Activated CD4-positive, CD25-positive, alpha-beta regulatory T cell treated with anti-CD3 and anti-CD28 coated beads, Interleukin-2, amount 50 U/mL, for 72 hours (primary cell): ENCODE results near the gene CREG1.
A peak's percentile ranks its signal among the peaks of the same experiment; 100 is the strongest.

Experiments used
- DNase-seq: peaks from one replicate; pipeline ENCODE4 v3.0.0; 2021

CREG1 gene

DNA sequence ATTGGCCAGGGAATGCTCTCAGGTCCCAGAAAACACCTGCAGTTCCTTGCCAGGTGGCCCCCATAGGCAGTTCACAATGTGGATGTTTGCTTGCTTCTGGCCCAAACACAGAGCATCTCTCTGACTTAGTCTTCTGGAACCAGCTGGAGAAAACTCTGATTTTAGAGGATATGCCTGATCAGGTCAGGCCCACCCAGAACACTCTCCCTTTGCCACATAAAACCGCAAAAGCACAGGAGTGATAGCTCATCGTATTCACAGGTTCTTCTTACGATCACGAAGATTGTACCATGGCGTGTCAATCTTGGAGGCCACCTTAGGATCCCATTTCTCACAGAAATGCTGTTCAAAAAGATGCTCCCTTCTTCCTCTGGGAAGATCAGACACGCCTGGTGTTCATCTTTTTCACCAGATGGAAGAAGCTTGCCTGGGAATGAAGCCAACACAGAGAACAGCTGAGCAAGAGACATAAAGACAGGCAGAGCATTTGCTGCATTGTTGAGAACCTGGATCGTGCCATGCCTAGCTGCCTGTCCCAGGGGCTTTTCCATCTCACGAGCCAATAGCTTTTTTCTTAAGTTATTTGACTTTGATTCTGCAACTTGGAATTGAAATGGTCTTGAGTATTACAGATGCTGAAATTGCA lies 23.6 kb downstream of the CREG1 start:
- no peak for DNase-seq

DNA sequence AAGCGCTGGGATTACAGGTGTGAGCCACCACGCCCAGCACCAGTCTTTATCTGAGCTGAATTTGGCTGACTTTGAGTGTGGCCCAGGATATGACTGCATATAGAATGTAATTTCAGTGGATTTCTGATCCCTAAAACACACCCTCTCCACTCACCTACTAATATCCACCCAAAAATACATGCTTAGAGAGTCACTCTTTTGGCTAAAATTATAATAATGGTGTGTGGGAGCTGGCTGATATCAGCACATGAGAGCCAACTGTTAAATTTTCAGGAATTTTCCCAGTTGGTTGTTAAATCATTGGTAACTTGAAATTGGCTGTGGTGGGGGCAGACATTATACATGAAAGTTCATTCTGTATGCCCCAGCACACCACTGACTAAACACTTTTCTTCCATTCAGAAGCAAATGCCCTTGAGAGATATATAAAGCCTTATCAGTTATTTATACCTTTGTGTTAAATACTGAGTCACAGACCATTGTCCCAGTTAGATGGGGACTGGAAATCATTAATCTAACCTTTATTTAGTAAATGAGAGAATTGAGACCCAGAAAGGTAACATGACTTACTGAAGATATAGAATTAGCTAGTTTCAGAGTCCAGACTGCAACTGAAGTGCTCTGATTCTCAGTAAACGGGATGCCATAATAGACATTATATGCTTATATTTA lies 25.4 kb downstream of the CREG1 start:
- DNase-seq: no peak

DNA sequence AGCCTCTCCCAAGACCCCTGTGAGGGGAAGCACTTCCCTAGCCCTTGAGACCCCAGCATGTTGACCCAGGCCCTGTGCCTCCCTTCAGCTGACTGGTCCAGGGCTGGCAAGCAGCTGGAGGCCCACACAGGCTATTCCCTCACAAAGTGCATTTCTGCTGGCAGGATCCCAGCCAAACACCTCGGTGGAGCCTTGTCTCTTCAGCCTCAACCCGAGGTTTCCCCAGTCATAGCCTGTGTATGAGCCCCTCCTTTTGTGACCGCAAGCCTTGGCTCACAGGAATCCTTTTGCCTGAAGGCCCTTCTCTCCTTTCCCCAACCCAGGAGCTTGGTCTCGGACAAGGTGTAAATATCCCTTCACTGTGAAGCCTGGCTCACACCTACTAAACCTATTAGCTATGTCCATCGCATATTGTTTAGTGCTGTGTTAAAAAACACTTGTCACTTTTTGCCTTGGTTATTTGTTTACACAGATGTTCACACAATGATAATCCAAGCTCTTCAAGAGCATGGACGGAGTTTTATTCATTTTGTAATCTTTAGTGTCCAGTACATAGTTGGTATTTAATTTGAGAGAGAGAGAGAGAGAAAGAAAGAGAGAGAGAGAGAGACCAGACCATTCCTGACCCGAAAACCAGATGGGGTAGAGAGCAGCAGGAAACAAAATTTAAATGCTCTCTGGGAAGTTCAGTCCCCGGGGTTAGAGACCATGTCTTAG lies 26.7 kb downstream of the CREG1 start:
- no peak for DNase-seq

DNA sequence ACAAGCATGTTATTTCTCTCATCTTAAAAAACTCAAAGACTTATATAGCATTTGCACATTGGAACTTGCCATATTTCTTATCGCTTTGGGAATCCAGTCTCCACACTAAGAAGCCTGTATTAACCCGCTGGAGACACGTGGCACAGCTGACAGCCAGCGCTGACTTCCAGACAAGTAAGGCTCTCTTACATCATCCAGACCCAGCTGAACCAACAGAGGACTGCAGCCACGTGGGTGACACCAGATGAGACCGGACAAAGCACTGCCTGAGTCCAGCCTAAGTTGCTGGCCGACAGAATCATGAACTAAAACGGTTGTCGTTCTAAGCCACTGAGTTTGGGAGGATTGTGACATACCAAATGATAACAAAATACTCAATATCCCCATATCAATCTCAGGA lies 28.9 kb downstream of the CREG1 start:
- DNase-seq: no peak

DNA sequence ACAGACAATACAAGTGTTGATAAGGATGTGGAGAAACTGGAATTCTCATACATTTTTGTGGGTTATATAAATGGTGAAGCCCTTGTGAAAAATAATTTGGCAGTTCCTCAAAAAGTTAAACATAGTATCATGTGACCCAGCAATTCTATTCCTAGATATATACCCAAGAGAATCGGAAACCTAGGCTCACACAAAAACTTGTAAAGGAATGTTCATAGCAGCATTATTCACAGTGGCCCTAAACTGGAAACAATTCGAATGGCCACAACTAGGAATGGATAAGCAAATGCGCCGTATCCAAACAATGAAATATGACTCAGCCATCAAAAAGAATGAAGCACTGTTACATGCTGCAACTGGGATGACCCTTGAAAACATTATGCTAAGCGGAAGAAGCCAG lies 31.3 kb downstream of the CREG1 start:
- DNase-seq: no peak

DNA sequence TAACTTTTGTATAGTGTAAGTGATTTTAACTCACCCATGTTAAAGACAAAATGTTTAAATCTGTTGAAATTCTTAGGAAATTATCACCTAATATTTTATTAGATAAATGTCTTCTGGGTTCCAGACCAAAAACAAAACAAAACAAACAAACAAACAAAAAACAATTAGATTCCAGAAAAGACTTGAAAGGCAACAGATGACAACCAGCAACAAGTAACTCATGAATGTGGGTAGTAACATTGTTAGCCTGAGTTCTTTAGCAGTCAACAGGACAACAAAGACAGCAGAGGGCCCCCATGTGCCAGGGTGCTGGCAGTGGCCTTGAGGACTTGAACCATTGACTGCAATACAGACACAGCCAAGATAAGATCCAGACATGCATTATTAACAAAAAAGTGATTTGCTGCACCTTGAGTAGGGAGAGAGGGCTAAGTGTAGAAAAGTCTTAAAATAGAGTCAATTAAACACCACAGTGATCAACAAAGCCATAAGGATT lies 32.8 kb downstream of the CREG1 start:
- no peak for DNase-seq

DNA sequence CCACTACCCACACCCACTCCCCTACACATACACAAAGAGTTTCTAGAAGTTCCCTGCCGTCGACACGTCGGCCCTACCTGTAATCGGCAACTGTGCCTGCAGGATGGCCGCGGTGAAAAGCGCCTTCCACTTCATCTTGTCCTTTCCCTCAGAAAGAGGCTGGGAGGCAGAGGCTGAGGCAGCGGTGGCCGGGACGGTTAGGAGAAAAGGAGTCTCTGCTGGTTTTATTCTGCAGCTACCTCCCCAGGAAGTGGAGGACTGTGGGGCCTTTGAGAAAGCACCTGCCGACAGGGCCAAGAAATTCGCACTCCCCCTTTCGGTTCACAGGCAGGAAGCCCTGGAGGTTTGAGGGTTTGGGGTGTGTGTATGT lies 35.2 kb downstream of the CREG1 start, which contains the start of gene CD247:
Gene CD247 (minus strand): TSS at position 199 of the 370 bp plus-strand sequence. CDS start 64 bp downstream, at position 135.
- DNase-seq: peak; percentile 64

DNA sequence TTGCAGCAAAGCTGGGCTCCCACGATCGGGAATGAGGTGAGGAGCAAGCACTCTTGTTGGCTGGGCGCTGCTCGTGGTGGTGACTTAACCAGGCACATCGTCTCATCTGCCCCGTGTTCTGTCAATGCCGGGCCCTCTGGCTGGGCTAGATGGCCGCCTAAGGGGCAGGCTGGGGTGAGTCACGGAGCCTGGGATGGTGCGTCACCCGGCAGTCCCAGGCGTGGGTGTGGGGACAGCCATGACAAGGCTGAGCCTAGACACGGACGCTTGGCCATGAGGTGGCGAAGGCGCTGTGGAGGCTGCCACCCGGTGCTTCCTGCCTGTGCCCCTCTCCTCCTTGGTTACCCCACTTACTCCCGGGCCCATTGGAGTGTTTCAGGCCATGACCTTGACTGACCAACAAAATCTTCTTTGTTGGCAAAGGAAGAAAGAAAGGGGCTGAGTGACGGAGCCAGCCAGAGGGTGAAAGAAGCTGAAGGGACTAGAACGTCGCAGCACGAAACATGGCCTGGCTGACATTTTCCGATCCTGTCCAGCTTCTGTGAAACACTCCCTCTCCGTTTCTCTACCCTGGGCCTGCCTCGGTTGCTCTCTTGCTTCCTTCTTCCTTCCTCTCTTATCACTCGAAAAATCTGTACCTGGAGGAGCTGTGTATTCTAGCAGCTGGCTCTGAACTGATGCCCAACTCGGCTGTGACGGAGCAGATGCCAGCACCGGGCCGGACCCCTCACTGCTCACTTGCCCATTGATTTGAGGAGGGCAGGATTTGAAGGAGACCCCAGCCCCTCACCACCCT lies 35.8 kb downstream of the CREG1 start:
- DNase-seq: peak; percentile 85

DNA sequence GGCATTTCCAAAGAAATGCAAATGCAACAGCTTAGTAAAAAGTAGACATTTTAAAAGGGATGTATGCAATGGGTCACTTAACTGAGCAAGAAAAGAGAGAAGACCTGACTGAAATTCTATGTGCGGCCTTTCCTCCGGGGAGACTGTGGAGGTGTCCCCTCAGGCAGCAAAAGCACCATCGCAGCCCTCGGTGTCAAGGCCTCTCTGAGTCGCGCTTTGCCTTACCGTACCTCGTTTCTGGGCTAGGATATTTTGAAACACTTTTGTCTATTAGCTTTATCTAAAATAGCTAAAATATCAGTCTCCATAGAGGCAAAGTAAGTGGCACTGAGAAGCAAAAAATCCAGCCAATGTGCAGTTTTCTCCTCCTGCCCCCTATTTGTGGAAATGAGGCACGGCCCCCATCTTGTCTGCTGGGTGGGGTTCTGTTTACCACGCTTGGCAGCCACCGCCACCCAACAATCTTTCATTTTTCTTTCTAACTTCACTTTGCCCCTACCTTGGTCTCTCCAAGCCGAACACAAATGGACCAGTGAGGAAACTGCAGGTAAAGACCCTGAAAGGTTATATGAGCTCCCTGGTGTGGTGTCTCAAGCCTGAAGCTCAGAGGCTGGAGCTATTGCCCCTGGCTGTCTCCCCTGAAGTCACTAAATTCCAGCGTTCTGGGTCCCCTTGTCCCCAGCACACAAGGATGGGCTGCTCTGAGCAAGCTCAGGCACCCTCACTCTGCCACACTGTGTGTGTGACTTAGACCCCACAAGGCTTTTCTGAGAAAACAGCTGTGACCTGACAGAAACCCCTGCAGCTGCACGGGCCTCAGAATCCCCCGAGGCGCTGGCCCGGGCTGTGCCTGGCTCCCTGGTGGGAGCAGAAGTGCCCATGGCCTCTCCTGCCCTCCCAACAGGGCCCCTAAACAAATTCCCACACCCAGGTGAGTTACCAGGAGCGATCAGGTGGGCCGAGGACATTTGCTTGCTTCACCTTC lies 36.9 kb downstream of the CREG1 start:
- DNase-seq: peak; percentile 45

DNA sequence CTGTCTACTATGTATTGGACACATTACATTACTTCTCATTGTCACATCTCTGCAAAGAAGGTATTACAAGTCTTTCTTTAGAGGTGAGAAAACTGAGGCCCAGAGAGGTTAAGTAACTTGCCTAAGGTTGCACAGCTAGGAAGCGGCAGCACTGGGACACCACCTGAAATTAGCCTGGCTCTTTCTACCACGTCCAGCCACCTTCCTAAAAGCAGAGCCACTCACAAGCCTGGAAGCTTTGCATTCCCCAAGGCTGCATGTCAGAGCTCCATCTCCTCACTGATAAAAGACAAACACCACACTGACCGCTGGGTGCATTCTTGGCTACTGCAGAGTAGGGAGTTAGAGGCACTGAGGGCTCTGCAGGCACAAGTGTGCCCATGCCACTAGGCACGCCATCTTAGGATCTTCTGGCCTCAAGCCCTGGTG lies 37.7 kb downstream of the CREG1 start:
- no peak for DNase-seq

DNA sequence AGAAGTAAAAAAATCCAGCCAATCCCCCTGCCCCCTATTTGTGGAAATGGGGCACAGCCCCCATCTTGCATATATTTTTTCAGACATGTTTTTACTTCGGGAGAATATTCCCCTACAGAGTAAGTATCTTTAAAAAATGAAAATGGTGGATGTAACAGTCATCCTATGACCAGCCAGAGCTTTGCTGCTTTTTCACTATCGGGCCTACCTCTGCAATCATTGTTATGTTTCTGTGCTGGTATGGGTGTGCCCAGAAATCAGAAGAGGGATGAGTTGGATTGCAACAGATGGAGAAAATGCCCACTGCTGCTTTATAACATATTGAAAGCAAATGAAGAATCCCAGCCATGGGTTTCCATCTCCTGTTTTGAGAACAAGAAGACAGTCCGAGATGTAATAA lies 38.1 kb downstream of the CREG1 start:
- no peak for DNase-seq

DNA sequence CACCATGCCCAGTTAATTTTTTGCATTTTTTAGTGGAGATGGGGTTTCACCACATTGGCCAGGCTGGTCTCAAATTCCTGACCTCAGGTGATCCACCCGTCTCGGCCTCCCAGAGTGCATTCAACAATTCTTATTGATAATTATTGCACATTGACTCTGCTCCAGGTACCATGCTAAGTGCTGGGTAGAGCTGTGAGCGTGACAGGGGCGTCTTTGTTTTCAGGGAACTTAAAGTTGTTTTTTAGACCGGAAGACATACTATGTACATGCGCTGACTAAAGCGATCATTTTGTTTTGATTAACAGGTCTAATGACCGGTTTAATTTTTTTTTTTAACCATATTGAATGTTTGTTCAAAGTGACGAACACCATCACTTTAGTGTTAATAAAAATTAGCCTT lies 39.3 kb downstream of the CREG1 start:
- no peak for DNase-seq

DNA sequence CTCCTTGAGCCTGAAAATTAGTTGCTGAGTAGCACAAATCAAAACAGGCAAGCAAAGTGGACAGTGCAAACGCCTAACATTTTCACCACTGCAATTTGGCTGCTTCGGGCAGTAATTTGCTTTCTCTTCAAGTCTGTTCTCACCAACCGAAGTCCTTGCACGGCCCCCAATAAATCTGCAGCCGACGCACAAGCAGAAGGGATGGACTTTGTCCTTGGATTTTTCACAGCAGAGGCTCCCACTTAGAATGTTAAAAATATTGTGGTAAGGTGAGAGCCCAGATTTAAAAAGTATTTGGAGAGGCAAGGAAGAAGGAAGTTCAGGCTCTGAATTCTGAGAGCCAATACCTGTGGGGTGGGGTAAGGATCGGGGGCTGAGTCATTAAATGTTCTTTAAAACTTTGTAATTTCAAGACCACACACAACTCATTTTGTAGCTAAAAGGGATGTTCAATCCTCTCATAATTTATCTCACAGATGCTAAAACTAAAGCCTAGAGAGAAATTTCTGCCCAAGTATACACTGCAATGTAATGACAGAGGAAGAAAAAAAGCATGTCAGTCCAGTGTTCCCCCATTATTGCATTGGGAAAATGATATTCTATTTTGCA lies 41.4 kb downstream of the CREG1 start:
- no peak for DNase-seq

DNA sequence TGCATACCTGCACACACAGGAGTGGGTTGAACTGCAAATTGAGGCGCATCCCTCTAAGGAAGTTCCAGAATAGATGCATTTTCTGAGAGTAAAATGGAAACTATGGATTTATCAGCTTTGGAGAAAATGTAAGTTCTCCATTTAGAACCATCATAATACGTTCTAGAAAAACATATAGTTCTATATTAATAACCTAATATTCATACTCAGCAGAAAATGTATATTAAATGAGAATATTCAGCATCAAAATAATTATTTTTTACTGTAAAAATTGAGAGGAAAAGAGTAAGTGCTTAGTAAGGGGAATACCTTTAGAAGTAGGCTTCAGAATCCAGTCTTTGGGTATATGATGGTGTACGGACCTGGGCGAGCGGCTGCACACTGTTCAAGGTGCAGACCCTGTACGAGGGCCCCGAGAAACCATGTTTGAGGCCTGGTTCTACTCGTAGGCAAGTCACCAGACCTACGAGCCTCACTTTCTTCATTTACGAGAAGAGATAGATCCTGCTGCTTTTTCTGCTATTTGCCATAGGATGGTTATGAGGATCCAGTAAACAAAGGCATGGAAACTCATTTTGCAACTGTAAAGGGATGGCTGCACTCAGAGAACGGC lies 42.1 kb downstream of the CREG1 start:
- no peak for DNase-seq

DNA sequence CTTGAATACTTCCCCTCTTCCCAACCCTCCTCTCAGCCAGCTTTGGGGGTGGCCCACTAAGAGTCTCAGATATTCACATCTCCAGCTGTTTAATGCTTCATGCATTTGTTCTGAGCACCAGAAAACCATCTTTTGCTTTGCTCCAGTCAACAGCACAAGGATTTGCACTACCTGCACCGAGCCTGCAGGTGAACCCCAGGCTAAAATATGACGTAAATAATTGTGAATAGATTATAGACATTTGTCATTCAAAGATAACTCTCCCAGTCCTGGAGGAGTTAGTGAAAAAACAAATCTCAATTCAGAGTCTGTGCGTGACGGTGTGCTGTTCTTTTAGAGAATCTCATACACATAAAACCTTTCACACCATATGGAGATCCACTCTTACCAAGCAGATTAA lies 42.7 kb downstream of the CREG1 start:
- no peak for DNase-seq

DNA sequence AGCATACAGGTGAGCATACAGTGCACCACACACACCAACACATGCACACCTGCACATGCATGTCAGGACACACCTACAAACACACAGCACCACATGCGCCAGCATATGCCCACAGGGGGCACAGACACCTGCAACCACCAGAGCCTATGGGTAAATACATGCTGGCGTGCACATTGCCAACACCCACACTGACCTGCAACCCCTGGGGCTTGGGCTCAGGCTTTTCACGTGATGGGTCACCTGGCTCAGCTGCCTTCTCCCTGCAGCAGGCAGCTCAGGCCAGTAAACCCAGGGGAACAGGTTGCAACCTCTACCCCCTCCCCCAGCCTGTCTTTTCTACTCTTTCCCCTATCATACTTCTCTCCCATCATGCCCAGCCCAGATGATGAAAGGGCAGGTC lies 43.3 kb downstream of the CREG1 start:
- no peak for DNase-seq

DNA sequence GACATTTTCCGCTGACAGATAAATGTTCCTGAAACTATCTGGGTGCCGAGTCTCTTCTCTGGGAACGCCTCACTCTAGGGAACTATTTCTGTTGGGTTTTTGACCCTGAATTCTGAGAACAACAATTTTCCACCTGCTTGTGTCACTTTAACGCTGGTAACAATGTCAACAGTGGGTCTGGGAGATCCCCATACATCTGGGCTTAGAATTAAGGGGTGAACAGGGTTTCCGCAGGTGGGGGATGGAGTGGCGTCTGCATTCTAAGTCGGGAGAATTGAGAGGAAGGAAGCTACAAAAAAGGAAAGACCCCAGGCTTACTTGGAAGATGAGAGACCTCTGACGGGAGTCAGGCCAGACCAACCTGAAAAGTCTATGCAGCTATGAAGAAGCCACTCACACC lies 44.0 kb downstream of the CREG1 start:
- no peak for DNase-seq

DNA sequence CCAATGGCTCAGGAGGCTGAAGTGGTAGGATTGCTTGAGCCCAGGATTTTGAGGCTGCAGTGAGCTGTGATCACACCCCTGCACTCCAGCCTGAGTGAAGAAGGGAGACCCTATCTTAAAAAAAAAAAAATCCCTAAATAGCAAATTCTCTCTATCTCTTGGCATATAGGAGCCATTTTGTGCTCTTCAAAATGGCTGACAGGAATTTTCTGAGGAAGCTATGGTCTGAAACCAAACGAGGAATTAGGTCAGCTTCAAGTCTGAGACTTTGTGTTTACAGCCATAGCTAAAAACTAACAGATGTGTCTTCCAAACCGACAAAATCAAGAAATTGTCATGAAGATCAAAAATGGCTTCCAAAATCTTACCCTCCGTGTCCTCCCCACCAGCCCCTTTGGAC lies 45.8 kb downstream of the CREG1 start:
- no peak for DNase-seq

DNA sequence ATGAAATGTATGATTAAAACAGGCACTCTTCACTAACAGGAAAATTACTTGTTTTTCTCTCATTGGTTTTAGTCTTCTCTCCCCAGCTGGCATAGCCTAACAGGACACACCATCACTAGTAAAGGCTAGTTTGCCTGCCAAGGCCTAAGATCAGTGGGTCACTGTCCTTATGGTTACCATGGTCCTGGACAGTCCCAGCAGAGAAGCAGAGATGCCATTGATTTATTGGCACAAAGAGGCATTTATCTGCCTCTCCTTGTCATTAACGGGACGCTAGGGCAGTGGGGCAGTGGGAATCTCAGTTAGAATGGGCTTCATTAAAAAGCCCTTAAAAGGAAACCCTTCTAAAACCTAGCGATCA lies 49.1 kb downstream of the CREG1 start:
- DNase-seq: no peak

DNA sequence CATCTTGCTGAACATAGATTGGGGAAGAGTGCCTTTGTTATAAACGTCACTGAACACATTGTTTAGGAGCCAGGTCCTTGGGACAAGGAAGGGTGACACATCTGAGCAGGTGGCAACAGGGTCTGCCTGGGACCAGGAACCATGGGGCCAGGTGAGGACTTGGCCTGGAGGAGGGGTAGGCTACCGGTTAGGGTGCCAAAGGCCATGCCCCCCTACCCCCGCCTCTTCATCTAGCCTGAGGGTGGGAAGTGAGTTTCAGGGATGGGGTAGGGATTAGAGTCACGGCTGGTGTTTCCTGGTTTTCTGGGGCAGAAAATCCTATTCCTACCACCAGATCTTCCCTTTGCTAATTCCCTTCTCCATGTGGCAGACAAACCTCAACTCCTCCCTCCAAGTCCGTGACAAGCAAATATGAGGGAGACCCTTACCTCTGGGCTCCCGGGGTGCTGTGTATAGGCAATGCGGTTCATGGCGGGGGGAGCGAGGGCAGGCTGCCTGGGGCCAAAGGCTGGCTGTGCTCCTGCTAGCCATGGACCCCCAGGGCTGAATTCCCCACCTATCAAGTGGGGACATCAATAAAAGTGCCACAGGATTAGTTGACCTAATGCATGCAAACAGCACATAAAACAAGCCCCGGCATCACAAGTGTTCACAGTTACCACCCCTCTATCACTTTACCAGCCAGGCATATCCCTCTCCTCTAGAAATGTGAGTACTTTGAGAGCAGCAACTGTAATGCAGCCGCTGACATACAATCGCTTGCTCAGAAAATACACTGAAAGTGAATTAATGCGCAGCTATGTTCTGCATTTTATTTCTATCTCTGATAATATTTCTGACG lies 49.7 kb downstream of the CREG1 start:
- peak; percentile 12 for DNase-seq
